Tibial nerve (tissue), 4 donors: ENCODE measurements around the gene ZNF485.

Experiments
- EP300 ChIP-seq, 2 donors: sonication (generic); formaldehyde crosslinking; IDR thresholded peaks; one replicate each; pipeline ENCODE4 v1.6.1; 2017; ENCODE audit warnings: antibody characterized with exemption in 2 of 2, mild to moderate bottlenecking in 1 of 2
- POLR2A ChIP-seq, 2 donors: fragments of 450-650 bp; IDR thresholded peaks; one replicate each; pipeline ENCODE4 v1.6.1; 2017; ENCODE audit warnings: antibody characterized with exemption in 2 of 2, mild to moderate bottlenecking in 2 of 2, moderate library complexity in 2 of 2
- TF ChIP-seq, protein P1 (sequence below), 5 experiments: fragments of 200-600 bp in 3 of 5; fragments of 450-650 bp in 2 of 5; sonication (generic) in 3 of 5; IDR thresholded peaks; one replicate each; pipeline ENCODE4 v1.5.1; 2016 to 2019; ENCODE audit warnings: antibody characterized with exemption in 5 of 5, mild to moderate bottlenecking in 3 of 5, moderate library complexity in 2 of 5

DNA sequence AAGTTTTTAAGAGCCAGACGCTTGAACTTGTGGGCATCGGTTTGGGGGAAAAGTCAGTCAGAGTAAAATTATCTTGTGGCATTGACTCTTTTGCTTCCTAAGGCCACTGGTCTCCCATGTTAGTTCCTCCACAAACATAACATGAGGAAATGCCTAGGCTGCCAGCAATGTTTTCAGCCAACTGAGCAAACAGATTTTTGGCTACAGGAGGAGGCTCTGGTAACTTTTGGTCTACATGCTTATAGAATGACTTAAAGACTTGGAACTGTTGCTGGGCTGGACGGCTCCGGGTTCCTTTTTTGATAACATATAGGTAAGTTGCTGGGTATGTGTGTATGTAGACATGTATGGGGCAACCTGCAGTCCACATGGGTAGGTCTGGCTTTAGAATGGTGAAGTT lies 22.2 kb upstream of the ZNF485 start:
- TF ChIP-seq, protein P1, sequence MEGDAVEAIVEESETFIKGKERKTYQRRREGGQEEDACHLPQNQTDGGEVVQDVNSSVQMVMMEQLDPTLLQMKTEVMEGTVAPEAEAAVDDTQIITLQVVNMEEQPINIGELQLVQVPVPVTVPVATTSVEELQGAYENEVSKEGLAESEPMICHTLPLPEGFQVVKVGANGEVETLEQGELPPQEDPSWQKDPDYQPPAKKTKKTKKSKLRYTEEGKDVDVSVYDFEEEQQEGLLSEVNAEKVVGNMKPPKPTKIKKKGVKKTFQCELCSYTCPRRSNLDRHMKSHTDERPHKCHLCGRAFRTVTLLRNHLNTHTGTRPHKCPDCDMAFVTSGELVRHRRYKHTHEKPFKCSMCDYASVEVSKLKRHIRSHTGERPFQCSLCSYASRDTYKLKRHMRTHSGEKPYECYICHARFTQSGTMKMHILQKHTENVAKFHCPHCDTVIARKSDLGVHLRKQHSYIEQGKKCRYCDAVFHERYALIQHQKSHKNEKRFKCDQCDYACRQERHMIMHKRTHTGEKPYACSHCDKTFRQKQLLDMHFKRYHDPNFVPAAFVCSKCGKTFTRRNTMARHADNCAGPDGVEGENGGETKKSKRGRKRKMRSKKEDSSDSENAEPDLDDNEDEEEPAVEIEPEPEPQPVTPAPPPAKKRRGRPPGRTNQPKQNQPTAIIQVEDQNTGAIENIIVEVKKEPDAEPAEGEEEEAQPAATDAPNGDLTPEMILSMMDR (IDR thresholded peaks at IDR 0.05): no peak
- TF ChIP-seq POLR2A (IDR thresholded peaks at IDR 0.05): no peak
- TF ChIP-seq EP300 (IDR thresholded peaks at IDR 0.05): no peak
